ENCODE data around the gene TSPEAR.

TSPEAR gene

DNA sequence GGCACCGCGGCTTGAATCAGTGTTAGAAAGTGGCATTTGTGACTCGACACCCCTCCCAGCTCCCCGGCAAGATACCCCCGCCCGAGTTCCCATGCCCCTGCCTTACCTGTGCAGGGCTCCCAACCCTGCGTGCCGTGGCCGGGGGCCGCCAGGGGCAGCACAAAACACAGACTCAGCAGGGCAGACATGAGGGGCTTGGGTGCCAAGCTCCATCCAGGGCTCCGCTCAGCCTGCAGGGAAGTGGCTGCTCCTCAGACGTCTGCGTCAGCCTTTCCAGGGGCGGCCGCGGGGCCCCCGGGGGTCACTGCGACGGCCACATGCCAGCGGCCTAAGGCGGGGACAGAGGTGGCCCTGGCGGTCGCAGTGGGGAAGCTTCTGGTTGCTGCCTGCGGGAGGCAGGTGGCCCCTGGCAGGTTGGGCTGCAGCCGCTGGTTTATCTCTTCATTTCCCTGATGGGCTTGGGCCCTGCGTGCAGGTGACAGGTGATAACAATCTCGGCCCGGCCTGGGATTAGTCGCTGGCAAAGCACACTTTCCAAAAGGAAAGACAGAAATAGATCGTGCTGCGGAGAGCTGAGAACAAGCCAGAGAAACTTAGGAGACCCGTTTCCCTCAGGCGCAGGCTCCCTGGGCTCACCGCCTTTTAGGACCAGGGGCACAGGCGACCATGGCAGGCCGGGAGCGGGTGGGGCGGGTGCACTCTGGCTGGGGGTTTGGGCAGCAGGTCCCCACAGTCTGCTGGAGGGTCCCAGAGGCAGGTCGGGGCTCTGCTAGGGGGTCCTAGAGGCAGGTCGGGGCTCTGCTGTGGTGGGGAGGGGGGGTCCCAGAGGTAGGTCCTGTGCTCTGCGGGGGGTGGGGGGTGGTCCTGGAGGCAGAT lies at the start of gene TSPEAR:
TSPEAR (minus strand) TSS at position 246 of the 876 bp plus-strand sequence; CDS start at position 188, 58 bp downstream.
- in situ Hi-C loops (cut with HindIII; ENCODE audit: low sequenced_read_pairs), result no loop called here

DNA sequence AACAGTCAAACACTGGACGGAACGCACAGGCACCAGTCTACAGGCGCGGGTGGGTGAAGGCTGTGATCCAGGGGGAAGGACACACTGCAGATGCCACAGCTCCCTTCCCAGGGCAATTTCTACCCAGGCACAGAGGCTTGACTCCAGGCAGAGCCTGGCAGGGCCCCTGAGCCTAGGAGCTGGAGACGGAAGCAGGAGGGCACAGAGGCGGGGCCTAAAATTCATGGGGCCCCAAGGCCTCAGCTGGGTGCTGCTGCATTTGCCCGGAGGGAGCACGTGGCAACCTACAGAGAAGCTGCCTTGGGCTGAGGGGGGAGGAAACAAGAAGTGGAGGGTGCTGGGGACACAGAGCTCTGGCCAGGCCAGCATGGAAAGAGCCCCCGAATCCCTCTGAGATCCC lies 49.0 kb upstream of the TSPEAR start:
- in situ Hi-C loops (cut with HindIII; ENCODE audit: low sequenced_read_pairs), result no loop called here

DNA sequence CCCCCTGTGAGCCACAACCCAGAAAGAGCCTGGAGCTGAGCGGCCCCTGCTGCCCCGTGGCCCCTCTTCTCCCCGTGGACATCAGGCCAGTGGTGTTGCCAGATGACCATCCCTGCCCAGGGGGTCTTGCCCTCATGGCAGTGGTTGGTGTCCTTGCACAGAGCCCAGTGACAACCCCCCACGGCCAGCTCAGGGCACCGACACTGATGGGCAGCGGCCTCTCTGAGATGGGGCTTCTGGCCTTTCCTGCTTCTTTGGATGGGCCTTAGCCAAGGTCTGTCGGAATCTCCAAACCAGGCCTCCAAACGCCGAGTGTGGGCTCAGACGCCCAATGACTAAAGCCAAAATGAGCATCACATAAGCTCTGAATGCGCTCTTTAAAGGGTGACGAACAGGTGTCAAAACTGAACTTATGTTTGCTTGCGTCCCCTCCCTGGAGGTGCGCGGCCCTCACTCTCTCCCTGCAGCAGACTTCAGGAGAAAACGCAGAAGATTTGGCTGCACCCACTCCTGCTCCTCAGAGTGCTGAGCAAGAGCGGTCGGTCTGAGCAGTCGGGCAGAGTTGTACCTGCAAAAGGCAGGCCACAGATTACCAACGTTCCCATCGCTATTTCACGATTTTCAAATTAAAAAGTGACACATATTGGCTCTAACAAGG lies 48.4 kb upstream of the TSPEAR start:
- in situ Hi-C loops (cut with HindIII; ENCODE audit: low sequenced_read_pairs), result no loop called here

DNA sequence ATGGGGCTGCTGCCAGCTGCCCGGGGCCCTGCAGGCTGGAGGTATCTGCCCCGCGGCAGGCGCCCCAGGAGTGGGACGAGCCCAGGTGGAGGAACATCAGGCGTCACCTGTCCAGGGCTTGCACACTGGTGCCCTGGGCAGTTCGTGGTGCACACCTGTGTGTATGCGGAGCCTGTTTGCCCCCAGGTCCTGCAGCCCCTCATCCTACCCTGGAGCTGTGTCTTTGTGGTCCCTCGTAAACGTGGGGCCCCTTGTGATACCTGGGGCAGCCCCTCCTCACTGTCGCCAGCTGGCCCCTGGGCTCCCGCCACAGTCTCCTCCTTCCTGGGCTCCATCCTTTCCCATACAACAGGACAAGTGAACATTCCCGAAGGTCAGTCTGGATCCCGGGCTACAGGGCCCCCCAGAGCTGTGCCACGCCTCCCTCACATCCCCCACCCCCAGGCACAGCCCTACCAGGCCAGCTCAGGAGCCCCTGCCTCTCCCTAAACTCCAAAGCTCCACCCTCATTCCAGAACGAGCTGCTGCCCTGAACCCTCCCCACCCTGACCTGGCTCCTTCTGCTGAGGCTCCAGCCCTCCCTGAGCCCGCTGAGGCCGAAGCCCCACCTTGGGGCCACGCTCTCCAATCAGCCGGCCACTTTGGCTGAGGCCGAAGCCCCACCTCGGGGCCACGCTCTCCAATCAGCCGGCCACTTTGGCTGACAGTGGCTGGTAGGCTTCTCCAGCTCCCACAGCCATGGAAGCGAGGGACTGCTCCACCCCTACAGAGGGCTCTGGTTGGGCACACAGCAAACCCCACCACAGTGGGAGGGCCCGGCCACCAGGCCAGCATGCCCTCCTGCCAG lies 47.6 kb upstream of the TSPEAR start:
- in situ Hi-C loops (cut with HindIII; ENCODE audit: low sequenced_read_pairs), result no loop called here

DNA sequence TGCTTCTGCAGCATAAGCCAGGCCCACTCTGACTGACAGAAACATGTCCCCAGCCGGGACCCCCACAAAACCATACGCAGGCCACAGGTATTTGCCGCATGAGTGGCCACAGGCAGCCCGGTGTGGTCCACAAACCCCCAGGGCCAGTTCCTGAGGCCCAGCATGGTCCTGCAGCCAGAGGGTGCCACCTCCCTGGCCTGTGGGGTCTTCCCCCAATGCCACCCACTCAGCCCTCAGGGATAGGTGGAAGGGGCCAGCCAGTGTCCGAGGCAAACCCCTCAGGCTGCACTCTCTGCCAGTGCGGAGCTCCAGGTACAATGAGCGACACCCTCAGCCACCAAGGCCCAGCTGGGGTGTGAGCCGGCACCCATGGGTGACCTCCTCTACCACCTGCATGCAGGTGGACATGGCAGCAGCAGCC lies 46.8 kb upstream of the TSPEAR start:
- in situ Hi-C loops (cut with HindIII; ENCODE audit: low sequenced_read_pairs), result no loop called here

DNA sequence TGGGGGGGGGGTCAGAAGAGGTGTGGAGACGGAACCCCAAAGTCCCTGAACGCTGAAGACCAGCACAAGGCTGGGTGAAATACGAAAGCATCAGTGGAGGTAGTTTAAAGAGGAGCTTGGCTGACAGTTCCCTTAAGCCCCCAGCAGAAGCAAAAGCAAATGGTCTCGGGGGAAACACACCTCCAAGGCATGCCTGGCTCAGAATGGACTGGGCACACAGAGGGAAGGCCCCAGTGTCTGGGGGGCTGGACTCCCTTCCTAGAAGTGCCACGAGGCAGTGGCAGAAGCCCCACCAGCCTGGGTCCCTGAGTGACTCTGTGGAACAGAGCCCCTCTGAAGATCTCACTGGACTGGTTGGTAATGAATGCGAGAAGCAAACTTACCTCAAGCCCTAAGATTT lies 46.4 kb upstream of the TSPEAR start:
- in situ Hi-C loops (cut with HindIII; ENCODE audit: low sequenced_read_pairs), result no loop called here

DNA sequence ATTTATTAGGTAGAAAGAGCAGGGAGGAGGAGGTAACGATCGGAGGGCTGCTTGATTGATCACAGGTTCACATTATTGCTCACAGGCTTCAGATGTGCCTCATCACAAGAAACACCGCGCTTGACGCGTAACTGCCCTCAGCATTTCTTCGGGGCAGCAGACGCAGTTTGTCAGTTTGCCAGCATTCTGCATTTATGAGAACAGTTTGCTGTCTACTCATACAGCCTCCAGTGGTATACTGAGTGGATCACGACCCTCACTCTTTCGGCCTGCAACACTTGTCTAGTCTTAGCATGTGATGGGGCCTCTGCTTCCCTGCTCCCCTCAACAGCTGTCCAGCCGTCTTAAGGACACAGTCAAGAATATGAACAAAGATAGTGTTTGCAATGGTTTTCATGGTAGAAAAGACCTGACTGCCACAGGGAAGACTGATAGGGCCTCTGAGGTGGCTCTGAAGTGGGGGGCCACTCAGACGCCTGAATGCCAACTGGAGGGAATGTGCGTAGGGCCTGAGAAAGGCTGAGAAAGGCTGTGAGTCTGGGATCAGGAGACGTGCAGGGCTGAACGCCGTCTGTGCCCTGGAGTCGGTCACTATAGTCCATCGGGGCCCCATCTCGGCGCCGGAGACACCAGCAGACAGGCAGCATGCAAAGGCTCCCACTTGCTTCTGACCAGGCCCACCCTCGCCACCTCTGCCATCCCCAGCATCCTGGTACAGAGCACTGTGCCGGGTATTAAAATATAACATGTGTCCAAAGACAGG lies 45.2 kb upstream of the TSPEAR start:
- in situ Hi-C loops (cut with HindIII; ENCODE audit: low sequenced_read_pairs), result no loop called here

DNA sequence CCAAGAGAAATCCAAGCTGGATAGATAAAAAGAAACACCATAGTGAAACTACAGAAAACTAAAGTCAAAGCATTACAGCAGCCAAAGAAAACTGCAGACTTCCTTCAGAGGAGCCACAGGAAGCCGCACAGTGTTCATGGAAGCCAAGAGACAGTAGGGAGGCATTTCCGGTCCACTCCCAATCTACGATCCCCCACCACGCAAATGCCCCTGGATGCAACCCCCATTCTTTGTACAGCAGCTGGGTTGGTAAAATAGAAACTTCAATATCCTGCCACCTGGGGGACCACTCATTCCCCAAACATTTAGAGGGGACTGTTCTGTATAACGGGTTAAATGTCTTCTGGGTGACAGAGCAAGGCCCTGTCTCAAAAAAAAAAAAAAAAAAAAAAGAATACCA lies 43.9 kb upstream of the TSPEAR start:
- in situ Hi-C loops (cut with HindIII; ENCODE audit: low sequenced_read_pairs), result no loop called here

DNA sequence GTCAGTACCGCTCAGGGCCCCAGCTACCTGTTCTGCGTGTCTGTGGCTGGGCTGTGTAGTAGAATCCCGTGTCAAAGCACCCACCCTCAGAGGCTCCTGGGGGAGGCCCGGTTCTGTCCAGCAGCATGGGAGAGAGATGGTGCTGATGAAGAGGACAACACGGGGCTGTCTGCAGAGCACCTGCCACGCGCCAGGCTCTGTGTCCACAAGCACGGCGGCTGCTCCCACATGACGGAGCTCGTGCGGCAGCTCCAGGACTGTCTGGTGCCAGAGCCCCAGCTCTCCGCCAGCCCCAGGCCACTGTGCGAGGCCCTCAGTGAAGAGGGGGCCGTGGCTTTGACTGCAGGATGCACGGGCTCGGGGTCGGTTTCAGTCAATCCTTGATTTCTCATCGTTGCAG lies 42.0 kb upstream of the TSPEAR start:
- in situ Hi-C loops (cut with HindIII; ENCODE audit: low sequenced_read_pairs), result no loop called here

DNA sequence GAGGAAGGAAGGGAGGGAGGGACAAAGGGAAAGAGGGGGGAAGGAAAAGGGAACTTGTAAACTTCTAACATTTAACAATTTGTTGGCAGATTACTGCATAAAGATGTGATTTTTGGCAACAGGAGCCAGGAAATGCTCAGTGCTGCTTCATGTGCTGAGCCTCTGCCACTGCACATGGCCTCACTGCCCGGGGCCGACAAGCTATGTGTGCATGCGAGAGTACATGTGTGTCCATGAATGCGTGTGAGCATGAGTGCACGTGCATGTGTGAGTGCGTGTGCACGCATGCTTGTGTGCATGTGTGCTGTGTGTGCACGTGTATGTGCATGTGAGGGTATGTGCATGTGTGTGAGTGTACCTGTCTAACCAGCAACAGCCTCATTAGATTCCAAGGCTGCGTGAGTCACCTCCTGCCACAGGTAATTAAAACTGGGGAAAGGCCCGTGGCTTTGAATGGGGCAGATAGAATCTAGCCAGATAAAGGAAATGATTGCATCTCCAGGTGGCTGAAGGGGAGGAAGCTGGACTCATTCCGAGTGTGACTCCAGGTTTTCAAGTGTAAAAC lies 41.4 kb upstream of the TSPEAR start:
- in situ Hi-C loops (cut with HindIII; ENCODE audit: low sequenced_read_pairs), result no loop called here

DNA sequence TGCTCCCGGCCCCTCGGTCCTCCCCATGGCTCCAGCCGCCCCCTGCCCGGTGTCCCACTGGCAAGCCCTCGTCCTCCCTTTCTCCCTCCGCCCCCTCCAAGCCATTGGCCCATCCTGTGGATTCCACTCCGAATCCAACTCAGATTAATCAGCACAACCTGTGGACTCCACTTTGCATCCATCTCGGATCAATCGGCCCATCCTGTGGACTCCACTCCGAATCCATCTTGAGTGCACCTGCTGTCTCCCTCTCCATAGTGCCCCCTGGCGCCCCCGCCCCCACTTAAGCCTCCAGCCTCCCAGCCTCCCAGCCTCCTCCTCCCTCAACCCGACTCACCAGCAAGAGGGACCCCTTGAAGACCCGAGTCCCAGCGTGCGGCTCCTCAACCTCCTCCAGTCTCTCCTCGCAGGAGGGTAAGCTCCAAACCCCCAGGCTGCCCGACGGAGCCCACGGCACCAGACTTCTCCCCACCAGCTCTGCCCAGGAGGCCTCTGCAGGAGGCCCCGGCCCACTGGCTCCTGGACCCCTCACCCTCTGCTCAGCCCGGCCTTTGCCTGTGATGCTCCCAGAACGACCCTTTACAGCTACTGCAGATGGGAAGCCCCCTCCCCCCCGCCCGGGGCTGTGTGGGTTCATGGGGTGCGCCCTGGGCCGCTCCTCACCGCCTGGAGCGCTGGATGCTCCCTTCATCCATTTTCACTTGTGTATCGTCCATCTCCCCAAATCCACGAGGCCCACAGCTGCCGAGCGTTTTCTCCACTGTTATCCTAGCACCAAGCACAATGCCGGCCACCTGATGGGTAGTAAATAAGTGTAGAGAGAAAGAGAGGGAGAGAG lies 40.6 kb upstream of the TSPEAR start:
- in situ Hi-C loops (cut with HindIII; ENCODE audit: low sequenced_read_pairs), result no loop called here

DNA sequence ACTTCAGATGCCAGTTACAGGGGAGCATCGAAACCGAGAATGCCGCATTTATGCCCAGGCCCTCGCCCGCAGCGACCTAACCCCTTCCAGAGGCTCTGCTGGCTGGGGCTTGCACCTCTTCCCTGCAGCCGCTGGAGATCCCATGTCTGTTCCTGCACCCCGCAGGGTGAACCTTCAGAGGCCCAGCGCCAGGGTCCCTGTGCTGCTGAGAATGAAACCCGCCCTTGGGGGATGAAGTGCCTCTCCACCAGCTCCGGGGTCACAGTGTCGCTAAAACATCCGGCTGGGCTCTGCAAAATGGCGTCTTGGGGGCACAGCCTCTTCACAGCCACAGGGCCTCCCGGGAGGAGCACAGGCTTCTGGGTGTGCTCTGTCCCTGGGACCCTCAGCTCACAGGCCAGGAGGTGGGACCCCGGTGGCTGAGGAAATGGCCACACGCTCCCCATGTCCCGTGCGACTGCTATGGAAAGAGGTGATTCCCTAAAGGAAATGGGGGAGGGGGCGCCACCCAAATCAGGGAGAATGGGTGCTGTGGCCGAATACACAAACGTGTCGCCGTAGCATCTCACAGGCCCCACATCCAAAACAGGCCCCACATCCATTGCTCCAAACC lies 39.9 kb upstream of the TSPEAR start:
- in situ Hi-C loops (cut with HindIII; ENCODE audit: low sequenced_read_pairs), result no loop called here

DNA sequence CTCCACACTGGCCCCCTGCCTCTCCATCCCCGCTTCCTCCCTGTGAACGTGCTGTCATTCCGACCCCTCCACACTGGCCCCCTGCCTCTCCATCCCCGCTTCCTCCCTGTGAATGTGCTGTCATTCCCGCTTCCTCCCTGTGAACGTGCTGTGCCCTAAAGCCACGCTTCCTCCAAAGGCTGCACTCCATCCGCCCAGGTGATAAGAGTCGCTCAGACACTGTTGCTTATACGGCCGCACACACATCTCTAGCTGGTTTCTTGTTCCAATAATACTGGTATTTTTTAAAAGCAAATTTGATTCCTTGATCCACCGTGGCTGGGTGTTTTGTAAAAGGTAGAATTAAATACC lies 39.3 kb upstream of the TSPEAR start:
- in situ Hi-C loops (cut with HindIII; ENCODE audit: low sequenced_read_pairs), result no loop called here

DNA sequence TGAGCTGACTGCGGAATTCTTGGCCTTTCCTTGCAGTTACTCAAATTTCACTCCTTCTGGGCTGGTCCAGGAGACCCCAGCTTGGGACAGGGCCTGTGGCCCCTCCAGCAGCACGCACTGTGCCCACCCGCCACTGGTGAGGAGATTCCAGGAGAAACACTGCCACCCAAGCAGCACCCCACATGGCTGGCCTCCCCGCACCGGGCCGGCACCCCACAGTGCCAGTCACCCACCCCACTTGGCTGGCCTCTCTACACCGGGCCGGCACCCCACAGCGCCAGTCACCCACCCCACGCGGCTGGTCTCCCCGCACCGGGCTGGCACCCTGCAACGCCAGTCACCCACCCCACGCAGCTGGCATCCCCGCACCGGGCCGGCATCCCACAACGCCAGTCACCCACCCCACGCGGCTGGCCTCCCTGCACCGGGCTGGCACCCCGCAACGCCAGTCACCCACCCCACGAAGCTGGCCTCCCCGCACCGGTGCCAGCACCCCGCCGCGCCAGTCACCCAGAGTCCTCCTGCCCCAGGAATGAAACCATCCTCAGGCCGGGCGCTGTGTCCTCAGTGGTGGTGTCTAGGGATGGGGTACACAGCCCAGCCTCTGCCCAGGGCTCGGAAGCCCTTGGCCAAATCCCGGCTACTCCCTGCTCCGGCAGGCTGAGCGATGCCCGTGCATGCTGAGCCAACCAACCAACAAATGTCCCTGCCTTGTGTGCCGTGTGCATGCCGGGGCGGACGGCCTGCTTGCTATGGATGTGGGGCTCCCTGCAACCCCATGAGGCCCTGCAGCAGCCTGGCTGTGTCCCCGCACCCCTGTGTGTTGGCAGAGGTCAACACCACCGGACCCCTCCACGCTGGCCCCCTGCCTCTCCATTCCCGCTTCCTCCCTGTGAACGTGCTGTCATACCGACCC lies 38.6 kb upstream of the TSPEAR start:
- in situ Hi-C loops (cut with HindIII; ENCODE audit: low sequenced_read_pairs), result no loop called here

DNA sequence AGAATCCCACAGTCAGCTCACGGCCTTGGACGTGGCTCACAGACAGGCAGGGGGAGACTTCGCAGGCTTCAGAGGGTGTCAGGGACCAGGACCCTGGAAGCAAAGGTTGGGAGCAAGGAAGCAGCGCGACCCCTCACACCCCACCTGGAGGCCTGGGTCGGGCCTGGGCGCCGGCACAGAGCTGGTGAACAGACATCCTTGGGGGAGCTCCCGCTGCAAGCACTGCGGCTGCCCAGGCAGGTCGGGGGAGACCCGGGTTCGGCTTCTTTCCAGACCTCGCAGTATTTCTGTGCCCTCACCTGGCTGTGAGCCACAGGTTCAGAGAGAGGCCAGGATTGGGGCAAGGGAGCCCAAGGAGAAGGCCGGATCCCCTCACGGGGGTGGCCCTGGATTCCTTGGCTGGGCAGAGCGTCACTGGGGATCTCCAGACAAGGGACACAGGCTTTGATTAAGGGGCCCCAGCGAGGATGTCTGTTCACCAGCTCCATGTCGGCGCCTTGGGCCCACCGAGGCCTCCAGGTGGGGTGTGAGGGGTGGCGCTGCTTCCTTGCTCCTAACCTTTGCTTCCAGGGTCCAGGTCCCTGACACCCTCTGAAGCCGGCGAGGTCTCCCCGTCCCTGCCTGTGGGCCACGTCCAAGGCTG lies 37.9 kb upstream of the TSPEAR start:
- in situ Hi-C loops (cut with HindIII; ENCODE audit: low sequenced_read_pairs), result no loop called here

DNA sequence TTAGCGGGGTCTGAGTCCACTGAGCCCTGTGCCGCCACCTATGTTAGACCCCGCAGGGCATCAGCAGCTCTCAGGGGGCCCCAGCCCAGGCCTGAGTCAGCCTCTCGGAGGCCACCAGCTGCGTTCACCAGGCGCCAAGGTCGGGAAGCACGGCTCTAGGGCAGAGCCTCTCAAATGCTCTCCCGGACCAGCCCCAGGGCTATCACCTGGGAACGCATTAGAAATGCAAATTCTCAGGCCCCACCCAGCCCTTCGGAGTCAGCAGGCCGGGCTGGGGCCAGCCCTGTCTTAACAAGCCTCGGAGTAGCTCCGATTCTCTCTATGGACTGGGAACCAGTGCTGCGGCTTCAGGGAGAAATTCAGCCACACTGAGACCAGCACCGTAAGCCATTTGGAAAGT lies 37.2 kb upstream of the TSPEAR start:
- in situ Hi-C loops (cut with HindIII; ENCODE audit: low sequenced_read_pairs), result no loop called here

DNA sequence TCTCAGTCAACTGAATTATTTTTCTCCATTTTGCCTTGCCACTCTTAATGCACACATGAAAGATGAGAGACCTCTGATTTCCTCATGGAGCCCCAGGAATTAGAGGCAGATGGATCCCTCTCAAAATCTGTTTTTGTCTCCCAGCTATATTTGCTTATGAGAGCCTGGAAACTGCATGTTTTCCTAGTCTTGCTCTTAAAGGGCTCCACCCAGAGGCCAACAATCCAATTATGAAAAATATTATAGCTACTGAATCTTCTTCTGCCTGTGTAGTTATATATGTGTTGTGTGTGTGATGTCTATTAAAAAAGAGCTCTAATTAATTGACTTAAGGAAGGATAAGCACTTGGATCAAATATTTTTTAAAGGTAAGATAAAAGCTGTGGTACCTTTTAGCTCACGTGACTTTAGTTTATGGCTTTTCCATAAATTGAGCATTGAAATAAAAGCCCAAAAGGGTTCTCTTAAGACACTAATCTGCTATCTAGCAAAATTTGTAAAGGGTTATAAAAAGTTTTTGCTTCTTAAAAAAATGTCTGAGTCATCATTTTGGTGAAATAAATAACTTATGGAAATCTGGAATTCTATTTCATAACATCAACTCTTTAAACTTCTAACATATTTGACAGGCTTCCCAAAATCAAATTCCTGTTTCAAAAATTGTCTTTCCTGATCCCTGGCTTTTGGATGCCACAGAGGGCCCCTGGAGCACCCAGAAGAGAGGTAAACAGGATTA lies 31.2 kb upstream of the TSPEAR start:
- in situ Hi-C loops (cut with HindIII; ENCODE audit: low sequenced_read_pairs), result no loop called here

All from DLD1 (cell line).